LHCN-M2 (cell line): ENCODE data around the gene POFUT2. TPM values are rescaled to one million over a fixed set of nuclear protein-coding genes. Genes with fewer than 3 reads are reported as not detected.
"Not testable (repeated sequence)": the region's sequence is repeated elsewhere in the genome, so short reads cannot be mapped to it uniquely, and the experiment has no call there.

Experiments
- DNase-seq: peaks from one replicate; pipeline ENCODE4 v3.0.0-alpha.2; 2012; ENCODE audit warnings: low read depth
- total RNA-seq: library from RNA; depleted of rRNA; stranded (reverse); fragments of >200 nt; gene quantifications from 2 replicates; pipeline ENCODE4 v1.2.3, GENCODE V29; 2014

POFUT2 gene
- total RNA-seq, 1 experiment from 2014 or later, result 31.3 TPM

DNA sequence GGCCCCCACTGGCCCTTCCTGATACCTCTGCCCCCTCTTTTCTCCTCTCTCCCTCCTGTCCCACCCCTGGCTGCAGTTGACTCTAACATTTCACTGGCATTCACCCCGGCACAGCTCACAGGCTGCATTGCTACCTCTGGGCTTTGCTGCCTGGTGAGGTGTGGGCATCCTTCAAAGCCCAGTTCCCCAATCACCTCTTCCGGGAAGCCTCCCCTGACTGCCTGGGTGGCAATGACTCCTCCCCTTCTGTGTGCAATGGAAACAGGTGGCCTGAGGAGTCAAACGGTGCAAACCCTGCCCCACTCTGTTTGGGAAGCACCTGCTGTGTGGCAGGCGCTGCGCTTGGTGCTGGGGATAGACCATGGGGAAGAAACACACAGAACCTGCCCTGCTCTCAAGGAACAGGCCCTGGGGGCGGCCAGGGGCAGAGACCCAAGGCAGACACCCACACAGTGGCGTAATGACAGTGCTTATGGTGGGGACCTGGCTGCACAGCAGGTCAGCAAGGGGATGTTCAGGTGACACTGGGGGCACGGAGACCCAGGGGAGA lies 39.3 kb upstream of the POFUT2 start:
- no peak for DNase-seq

- peak; percentile 43 for DNase-seq
Observed at GRCh38 chr21:45326169-45326851, 38.6 kb upstream of the POFUT2 start.

DNA sequence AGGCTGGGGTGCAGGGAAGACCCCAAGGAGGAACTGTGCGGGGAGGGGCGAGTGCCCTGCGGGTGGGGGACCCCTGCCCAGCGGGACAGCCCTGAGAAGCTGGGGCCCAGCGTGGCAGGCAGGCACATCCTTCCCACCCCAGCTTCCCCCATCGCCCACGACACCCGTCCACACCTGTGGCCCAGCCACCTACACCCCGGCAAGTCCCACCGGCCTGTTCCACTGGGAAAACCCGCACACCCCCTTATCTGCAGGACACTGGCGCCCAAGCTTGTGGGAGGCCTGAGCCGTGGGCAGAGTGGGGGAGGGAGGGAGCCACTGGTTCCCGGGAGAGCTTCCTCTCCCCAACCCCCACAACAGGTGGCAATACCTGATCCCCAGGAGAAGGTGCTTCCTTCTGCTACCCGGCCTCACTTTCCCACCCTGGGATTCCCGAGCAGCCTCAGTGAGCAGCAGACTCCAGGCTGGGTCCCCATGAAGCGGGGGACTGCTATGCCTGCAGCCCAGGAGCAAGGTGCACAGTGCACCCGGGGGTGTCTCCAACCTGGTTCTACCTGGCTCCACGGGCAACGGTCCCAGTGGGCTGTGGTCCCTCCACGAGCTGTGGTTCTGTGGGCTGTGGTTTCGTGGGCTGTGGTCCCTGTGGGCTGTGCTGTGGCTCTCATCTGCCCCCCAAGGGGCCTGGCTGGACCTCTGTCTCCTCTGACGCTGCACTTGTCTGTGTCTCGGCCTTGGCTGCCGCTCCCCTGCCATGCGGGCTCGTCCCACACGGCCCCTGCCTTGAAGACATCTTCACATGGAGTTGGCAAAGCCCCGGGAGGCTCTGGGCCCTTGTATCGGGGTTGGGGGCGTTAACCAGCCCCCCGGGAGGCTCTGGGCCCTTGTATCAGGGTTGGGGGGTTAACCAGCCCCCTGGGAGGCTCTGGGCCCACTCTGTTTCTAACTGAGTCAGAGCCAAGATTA lies 37.8 kb upstream of the POFUT2 start:
- DNase-seq, result no peak

DNA sequence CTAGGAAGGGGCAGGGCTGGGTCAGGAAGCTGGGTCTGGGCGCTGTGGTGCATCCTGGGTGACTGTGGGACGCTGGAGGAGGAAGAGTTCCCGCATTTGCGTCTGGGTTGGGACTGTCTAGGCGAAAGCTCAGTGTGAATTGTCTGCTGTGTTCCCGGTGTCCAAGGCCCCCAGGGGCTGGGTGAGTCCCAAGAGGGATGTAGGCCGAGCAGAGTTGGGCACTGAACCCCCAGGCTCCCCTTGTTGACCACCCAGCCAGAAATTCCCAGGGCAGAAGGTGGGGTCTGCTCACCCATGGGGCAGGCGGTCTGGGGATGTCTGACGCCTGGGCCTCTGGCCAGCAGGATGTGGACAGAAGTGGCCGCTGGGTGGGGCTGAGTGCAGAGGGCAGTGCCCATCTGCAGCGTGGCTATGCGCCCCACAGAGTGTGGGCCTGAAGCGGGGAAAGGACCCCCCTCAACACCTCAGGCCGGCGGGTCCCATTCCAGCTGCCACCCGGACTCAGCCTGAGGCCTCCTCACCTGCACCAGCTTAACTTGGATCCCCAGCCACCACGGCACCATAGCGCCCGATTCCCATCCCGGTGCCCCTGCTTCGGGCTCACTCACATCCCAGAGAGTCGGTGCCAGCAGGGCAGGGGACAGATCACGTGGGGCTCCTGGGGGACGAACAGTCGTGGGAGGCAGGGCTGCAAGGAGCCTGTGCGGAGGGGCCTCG lies 37.0 kb upstream of the POFUT2 start:
- no peak for DNase-seq

- peak; percentile 77 for DNase-seq
Observed at GRCh38 chr21:45323487-45324311, 36.0 kb upstream of the POFUT2 start.

DNA sequence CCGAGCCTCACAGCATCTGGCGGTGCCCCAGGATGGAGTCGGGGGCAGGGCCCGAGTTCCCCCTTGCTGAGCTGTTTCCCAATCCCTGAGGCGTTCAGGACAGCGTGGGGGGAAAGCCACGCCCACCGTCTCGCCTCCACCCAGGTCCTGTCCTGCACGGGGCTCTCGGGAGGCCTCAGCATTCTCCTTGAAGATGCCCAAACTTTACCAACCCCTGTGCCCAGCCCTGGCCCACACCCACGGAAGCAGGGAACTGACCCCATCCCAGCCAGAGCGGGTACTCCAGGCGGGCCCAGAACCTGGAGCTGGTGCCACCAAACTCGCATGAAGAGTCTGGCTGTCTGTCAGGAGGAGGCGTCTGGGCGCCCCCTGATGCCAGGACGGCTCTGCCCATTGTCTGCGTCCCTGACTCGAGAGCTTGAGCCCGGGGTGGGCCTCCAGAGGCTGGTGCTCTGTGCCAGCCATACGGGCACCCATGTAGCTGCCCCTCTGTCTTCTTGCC lies 35.3 kb upstream of the POFUT2 start:
- DNase-seq, result no peak

DNA sequence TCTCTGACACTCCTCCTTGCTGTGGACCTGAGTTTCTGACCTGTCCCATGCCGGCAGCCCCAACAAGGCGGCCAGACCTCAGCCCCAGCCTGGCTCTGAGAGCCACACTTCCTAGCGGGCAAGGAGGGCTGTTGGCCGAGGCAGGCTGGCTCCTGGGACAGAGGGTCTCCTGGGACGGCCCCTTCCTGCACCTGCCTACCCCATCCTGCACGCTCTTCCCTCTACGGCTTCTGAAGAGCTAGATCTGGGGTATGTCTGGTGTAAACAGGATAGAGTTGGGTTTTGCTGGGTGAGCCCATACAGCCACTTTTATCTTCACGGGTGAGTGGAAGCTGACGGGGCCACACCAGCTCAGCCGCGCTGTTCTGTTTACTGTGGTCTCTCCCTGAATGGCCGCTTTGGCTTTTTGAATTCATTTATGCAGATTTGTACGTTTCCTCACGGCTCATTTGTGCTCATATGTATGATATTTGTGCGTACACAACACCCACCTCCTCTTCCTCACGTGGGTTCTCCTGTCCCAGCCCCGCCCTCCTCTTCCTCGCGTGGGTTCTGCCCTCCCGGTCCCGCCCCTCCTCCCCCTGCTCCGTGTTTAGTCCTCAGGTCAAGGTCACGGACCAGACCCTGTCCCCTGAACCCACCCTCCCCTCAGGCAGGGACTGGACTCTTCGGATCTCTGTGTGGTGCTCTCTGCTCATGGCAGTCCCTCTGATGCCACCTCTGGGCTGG lies 34.7 kb upstream of the POFUT2 start:
- no peak for DNase-seq

DNA sequence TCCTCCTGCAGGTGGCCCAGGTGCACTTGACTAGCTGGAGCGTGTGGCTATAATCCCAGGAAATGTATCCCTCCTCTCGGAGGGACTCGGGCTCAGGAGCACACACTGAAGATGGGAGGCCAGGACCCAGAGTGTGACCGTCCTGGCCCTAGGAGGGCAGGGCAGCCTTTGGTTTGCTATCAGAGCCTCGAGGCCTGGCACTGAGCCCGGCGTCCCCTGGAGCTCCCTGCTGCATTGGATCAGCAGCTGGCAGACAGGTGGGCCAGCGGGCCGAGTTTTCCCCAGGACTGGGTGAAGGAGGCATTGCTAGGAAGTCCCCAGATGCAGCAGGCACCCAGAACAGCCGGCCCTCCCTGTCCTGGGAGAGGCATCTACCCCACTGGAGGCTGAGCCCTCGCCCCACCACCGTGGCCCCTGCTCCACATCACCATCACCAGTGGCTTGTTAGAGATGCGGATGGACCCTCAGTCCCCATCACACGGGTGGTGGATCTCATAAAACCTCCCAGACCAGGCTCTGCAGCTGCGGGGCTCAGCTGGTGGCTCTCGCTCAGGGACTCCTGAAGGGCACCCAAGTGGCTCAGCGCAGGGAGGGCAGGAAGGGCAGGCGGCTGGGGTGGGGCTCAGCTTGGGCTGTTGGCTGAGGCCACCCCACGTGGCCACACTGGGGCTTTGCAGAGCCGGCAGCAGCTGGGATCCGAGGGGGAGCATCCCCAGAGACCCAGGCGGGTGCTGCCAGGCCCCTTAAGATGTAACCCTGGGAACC lies 32.7 kb upstream of the POFUT2 start:
- DNase-seq, result no peak

GRCh38 chr21:45319461-45320211 lies 31.9 kb upstream of the POFUT2 start:
- DNase-seq, result peak; percentile 70

- peak; percentile 71 for DNase-seq
Observed at GRCh38 chr21:45318556-45319404, 31.1 kb upstream of the POFUT2 start.

DNA sequence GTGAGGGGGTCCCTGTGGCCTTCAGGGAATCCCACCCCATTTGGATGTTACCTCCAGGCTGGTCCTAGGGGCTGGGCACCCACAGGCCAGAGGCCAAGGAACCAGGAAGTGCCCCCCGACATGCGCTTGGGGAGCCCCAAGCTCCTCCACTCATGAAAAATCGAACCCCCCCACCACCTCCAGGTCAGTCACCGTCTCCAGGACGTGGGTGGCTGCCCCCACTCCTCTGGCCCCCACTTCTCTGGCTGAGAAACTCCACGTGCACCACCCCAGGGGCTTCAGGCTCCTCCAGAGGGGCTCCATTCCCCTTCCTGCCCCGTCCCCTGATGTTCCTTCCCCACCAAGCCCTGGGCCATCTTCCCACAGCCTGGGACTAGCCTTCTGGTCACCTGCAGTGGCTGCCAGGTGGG lies 30.5 kb upstream of the POFUT2 start:
- DNase-seq, result no peak

GRCh38 chr21:45317398-45318145 lies 29.9 kb upstream of the POFUT2 start:
- DNase-seq, result peak; percentile 82

- no peak for DNase-seq
Observed at GRCh38 chr21:45316871-45317397, 29.2 kb upstream of the POFUT2 start.

DNA sequence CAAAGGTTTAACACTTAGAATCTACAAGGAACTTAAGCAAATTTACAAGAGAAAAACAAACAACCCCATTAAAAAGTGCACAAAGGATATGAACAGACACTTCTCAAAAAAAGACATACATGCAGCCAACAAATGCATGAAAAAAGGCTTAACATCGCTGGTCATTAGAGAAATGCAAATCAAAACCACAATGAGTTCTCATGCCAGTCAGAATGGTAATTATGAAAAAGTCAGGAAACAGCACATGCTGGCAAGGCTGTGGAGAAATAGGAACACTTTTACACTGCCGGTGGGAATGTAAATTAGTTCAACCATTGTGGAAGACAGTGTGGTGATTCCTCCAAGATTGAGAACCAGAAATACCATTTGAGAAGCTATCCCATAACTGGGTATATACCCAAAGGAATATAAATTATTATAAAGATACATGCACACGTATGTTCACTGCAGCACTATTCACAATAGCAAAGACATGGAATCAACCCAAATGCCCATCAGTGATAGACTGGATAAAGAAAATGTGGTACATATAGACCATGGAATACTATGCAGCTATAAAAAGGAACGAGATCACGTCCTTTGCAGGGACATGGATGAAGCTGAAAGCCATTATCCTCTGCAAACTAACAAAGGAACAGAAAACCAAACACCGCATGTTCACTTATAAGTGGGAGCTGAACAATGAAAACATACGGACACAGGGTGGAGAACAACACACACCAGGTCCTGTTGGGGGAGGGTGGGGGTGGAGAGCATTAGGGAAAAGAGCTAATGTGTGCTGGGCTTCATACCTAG lies 28.2 kb upstream of the POFUT2 start:
- DNase-seq, result not testable (repeated sequence)

DNA sequence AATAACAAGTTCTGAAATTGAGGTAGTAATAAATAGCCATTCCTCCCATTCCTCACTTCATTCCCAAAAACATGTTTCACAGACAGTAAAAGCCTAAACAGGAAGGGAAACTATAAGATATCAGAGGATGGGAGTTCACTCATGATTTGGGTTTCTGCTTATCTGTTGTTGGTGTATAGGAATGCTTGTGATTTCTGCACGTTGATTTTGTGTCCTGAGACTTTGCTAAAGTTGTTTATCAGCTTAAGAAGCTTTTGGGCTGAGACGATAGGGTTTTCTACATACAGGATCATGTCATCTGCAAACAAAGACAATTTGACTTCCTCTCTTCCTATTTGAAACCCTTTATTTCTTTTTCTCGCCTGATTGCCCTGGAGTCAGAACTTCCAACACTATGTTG lies 26.0 kb upstream of the POFUT2 start:
- DNase-seq, result no peak

- no peak for DNase-seq
Observed at GRCh38 chr21:45313015-45313414, 25.3 kb upstream of the POFUT2 start.
